Measurements from ENCODE around the gene TDRD9. TPM values are rescaled to one million over a fixed set of nuclear protein-coding genes. Genes with fewer than 3 reads are reported as not detected.
A peak's percentile ranks its signal among the peaks of the same experiment; 100 is the strongest.
"Not testable (repeated sequence)": the region's sequence is repeated elsewhere in the genome, so short reads cannot be mapped to it uniquely, and the experiment has no call there.

TDRD9 gene
- total RNA-seq, 1 experiment from 2014 or later, result not detected

DNA sequence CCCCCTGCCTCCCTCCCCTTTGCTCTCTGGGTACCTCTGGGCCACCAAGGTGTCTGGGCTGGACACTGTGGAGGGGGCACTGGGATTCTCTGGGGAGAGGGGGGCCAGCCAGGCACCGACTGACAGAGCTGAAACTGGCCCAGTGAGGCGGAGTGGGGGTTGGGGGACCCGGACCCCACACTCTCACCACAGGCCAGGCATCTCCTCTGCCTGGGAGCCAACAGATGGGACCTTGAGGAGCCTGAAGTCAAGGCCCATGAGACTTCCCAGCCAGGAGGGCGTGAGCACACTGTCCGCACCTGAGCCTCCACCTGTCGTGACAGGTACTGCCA, 41.1 kb upstream of the TDRD9 start:
- Histone ChIP-seq H3K27me3 (no peaks in the 10 kb centered on the region), H3K9me3 (replicated peaks) (no peaks in the 10 kb centered on the region), H3K4me1 (peaks cover 41% of the 10 kb centered on the region), H3K36me3 (no peaks in the 10 kb centered on the region), H3K27ac (no peak overlapping the region), H3K4me3 (no peak overlapping the region)
- no peak for DNase-seq

DNA sequence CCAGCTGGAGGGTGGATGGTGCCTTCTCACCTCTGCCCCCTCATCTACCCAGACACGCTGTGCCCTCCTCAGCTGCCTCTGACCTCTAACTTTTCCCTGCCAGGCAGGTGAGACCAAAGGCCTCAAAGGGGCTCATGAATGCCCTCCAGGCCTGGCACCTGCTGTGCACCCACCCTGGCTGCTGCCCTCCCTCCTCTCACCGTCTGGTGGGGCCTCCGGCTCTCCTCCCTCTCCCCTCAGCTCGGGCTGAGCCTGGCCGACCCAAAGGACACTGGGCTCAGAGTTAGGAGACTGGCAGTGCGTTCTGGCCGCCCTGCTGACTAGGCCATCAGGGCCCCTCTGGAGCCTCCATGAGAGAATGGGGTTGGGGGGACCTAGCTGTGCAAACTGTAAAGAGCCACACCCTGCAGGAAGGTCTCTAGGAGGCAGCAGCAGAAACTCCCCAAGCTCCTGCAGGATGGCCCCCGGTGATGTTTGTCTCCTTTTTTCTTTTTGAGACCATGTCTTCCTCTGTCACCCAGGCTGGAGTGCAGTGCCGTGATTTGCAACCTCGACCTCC, 40.6 kb upstream of the TDRD9 start:
- Histone ChIP-seq H3K27me3 (no peaks in the 10 kb centered on the region), H3K4me3 (no peak overlapping the region), H3K27ac (no peak overlapping the region), H3K4me1 (peaks cover 36% of the 10 kb centered on the region), H3K36me3 (no peaks in the 10 kb centered on the region), H3K9me3 (replicated peaks) (no peaks in the 10 kb centered on the region)
- DNase-seq, result no peak

DNA sequence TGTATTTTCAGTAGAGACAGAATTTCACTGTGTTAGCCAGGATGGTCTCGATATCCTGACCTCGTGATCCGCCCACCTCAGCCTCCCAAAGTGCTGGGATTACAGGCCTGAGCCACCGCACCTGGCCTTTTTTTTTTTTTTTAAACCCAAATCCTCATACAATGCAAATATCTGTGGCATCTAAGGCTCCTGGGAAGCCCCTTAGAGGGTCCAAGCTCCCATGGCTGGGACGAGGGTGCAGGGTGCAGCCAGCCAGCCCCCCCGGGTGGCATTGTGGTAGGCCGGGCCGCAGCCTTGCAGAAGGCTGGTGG, 39.3 kb upstream of the TDRD9 start:
- H3K36me3 ChIP-seq; H3K9me3 ChIP-seq (replicated peaks); H3K27me3 ChIP-seq; DNase-seq: not testable (repeated sequence)
- Histone ChIP-seq H3K4me1 (peaks cover 31% of the 10 kb centered on the region), H3K27ac (peak overlapping the region; percentile 66), H3K4me3 (peak overlapping the region; percentile 49)

DNA sequence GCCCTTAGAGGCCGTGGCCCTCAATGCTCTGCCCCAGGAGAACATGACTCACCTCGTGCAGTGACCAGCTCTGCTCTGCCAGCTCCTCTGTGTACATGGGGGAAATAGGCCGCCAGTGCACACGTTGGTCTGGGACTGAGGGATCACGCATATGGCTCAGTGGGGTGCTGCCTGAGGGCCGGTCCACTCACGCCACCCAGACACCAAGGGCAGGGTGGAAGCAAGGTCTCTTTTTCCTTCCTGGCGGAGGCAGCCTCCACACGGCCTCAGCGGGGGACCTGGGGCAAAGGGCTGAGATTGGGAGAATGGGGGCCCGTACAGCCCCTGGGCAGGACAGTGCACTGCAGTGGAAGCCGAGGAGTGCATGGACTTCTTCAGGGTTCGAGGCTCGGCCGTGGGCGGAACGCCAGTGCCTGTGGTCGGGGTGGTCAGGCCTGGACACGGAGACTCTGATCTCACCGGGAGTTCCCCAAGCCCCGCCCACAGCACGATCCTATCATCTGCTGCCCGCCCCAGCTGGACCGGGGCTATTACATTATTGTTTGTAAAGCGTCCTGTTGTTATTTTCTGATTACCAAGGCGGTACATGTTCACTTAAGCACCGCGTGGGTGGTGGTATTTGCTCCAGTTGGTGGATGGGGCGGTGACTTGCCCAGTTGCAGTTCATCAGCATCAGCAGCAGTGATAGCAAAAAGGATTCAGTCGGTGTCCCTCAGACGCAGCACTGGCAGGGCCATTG, 38.8 kb upstream of the TDRD9 start:
- Histone ChIP-seq H3K36me3 (no peaks in the 10 kb centered on the region), H3K4me3 (peak overlapping the region; percentile 49), H3K4me1 (peaks cover 31% of the 10 kb centered on the region), H3K9me3 (replicated peaks) (no peaks in the 10 kb centered on the region), H3K27me3 (no peaks in the 10 kb centered on the region), H3K27ac (peak overlapping the region; percentile 66)
- peak; percentile 82 to 86 for DNase-seq

DNA sequence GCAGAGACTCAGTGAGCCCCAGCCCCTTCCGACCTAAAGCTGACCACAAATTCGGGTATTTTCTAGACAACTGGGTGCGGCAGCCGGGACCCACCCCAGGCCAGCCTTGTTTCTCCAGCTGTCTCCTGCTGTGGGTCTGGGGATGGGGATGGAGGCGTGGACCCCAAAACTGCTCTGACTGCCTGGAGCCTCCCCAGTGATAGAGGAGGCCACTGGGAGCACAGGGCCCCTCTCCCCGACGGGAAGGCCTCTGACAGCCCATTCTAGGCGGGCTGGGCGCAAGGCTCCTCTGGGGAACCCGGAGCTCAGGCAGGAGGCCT, 38.2 kb upstream of the TDRD9 start:
- no peaks in the 10 kb centered on the region for H3K27me3 ChIP-seq

DNA sequence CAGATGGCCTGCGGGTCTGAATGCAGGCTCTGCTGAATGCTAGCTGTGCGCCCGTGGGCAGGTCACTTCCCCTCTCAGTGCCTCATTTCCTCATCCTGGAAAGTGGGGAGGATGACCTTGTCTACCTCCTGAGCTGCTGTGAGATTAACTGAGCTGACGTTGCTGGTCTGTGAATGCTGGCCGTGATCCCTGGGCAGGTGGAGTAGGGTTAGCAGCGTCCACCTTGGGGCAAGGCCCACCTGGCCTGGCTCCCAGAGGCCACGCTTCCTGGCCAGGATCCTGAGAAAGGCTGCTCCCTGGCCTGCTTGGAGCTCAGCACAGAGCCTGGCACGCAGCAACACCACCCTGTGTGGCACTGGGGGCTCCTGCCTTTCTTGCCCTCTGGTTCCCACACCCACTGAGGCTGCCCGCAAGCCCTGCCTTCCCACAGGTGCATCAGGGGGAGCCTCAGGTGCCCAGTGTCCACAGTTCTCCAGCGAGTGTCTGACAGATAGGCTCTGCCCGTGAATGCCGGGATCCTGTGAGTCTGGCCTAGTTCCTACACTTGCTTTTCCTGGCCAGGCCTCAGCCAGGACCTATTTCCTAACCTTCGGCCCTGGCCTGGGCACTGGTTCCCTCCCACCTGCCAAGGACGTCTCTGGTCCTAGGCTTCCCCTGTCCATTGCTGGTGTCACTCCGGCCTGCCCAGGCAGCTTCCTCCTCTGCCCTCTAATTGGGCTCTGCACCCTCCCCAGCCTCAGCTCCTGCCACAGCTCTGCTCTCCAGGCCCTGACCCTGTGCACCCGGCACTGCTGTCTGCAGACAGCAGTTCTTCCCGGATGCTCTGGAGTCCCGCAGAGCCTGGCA, 37.2 kb upstream of the TDRD9 start:
- Histone ChIP-seq H3K36me3 (no peaks in the 10 kb centered on the region), H3K4me3 (no peak overlapping the region), H3K27me3 (no peaks in the 10 kb centered on the region), H3K9me3 (replicated peaks) (no peaks in the 10 kb centered on the region), H3K4me1 (peaks cover 31% of the 10 kb centered on the region), H3K27ac (no peak overlapping the region)
- no peak for DNase-seq

More for the DNA sequence above, 38.2 kb upstream of the TDRD9 start:
- peak overlapping the region; percentile 49; the same call in 1 of the 2 replicates for H3K4me3 ChIP-seq
- peak overlapping the region; percentile 66 for H3K27ac ChIP-seq
- DNase-seq, result no peak
- H3K36me3 ChIP-seq, result no peaks in the 10 kb centered on the region
- no peaks in the 10 kb centered on the region for H3K9me3 ChIP-seq (replicated peaks)
- peaks cover 31% of the 10 kb centered on the region for H3K4me1 ChIP-seq

DNA sequence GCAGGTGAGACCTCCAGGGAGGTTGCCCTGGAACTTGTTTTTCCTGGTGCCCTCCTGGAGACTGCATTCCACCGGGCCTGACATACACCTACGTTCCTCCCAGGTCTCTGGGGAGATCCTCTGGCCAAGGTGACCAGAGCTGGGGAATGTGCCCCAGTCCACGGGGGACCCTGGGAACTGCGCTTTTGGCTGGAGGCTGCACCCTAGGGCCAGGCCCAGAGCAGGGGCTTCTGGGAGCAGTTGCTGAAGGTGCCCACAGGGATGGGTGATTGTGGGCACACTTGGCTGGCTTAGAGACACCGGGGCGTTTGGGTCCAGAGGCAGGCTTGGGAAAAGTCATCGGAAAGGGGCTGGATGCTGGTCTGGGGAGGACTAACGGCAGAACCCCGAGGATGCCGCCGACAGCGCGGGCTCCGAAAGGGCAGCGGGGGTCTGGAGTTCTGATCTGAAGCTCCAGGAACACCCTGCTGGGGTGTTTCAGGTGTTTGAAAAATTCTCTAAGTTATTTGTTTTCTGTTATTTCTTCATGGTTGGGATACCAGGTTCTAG, 36.5 kb upstream of the TDRD9 start:
- no peaks in the 10 kb centered on the region for H3K36me3 ChIP-seq
- no peak for DNase-seq
- H3K27me3 ChIP-seq, result no peaks in the 10 kb centered on the region
- no peak overlapping the region for H3K27ac ChIP-seq
- H3K4me3 ChIP-seq, result no peak overlapping the region
- H3K4me1 ChIP-seq, result peaks cover 24% of the 10 kb centered on the region
- H3K9me3 ChIP-seq (replicated peaks), result no peaks in the 10 kb centered on the region

DNA sequence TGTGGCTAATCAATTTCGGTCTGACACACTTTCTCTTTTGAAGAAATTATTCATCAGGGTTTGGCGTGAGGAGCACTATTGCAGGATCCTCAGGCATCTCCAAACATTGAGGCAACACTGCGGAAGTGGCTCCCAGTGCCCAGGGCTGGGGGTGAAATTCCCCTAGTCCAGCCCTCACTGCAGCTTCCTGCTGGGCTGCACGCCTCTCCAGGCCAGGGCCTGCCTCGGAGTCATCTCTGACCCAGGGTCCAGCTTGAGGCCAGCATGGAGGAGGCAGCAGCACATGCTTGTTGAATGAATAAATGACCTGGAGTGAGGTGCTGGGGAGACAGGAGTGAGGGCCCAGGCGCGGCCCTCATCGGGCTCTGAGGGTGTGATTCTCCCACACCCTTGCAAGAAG, 36.0 kb upstream of the TDRD9 start:
- Histone ChIP-seq H3K27ac (no peak overlapping the region), H3K9me3 (replicated peaks) (no peaks in the 10 kb centered on the region)
- no peak for DNase-seq

DNA sequence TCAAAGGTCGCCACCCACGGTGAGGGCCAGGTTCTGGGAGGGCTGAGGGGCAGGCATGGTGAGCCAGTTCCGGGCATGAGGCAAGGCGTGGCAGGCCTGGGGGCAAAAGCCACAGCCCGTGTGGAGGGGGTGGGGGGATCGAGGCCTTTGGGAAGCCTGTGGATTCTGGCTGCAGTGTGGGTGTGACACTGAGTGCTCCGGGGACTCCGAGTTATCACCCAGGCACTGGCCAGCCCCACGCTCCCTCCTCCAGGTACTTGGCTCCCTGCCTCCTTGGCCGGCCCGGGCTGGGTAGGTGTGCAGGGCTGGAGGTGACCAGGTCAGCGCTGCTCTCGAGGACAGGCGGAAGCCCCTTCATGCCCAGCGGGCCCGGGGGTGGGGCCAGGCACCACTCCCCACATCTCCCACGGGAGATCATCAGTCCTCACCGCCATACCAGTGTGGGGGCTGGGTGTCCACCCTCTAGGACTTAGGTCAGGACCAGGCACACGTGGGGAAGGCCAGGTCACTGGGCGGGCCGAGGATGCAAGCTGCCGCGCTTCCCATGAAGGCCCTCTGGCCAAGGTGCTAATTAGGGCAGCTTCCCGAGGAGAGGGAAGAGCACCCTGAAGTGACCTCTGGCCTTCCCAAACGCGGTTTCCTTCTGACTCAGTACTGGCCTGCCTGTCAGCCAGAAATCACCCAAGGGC, 34.1 kb upstream of the TDRD9 start:
- H3K36me3 ChIP-seq, result no peaks in the 10 kb centered on the region
- no peak overlapping the region for H3K4me3 ChIP-seq
- H3K27me3 ChIP-seq, result no peaks in the 10 kb centered on the region
- no peak for DNase-seq
- peaks cover 14% of the 10 kb centered on the region; the same call in 1 of the 2 replicates for H3K4me1 ChIP-seq
- H3K9me3 ChIP-seq (replicated peaks), result no peaks in the 10 kb centered on the region
- no peak overlapping the region for H3K27ac ChIP-seq

More for the DNA sequence above, 36.0 kb upstream of the TDRD9 start:
- peaks cover 24% of the 10 kb centered on the region for H3K4me1 ChIP-seq
- no peaks in the 10 kb centered on the region for H3K27me3 ChIP-seq
- no peaks in the 10 kb centered on the region for H3K36me3 ChIP-seq
- H3K4me3 ChIP-seq, result no peak overlapping the region

DNA sequence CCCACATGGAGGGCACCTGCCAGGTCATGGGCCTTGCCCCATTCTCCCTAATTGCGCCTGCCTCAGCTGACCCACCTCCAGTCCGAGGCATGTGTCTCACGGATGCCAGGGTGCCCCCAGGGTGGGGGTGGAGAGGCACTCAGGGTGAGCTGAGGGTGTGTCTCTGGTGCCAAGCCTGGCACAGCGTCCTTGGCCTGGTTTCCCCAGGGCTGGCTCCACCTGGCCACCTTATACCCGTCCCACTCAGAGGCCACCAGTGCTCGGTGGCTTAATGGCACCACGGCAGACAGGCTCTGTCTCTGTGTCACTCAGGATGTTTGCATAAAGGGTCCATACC, 33.6 kb upstream of the TDRD9 start:
- Histone ChIP-seq H3K4me3 (no peak overlapping the region), H3K4me1 (peaks cover 9% of the 10 kb centered on the region; the same call in 1 of the 2 replicates), H3K27ac (no peak overlapping the region), H3K9me3 (replicated peaks) (no peaks in the 10 kb centered on the region), H3K36me3 (no peaks in the 10 kb centered on the region), H3K27me3 (no peaks in the 10 kb centered on the region)
- no peak for DNase-seq

DNA sequence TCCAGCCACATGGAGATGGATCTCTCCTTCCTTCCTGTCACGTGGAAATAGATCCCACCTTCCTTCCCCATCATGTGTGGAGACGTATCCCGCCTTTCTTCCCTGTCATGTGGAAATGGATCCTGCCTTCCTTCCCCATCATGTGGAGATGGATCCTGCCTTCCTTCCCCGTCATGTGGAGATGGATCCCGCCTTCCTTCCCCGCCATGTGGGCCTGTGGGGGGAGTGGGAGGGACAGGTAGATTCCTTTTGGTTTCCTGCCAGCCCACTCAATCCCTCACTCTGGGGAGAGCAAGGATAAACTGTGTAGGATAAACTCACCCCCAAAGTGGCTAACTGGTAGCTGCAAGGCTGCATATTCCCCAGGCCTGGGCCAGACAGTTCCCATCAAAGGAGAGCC, 31.7 kb upstream of the TDRD9 start:
- no peaks in the 10 kb centered on the region for H3K4me1 ChIP-seq
- H3K36me3 ChIP-seq, result no peaks in the 10 kb centered on the region
- DNase-seq, result no peak
- no peaks in the 10 kb centered on the region for H3K9me3 ChIP-seq (replicated peaks)
- H3K27me3 ChIP-seq, result no peaks in the 10 kb centered on the region
- H3K4me3 ChIP-seq, result no peak overlapping the region
- no peak overlapping the region for H3K27ac ChIP-seq

DNA sequence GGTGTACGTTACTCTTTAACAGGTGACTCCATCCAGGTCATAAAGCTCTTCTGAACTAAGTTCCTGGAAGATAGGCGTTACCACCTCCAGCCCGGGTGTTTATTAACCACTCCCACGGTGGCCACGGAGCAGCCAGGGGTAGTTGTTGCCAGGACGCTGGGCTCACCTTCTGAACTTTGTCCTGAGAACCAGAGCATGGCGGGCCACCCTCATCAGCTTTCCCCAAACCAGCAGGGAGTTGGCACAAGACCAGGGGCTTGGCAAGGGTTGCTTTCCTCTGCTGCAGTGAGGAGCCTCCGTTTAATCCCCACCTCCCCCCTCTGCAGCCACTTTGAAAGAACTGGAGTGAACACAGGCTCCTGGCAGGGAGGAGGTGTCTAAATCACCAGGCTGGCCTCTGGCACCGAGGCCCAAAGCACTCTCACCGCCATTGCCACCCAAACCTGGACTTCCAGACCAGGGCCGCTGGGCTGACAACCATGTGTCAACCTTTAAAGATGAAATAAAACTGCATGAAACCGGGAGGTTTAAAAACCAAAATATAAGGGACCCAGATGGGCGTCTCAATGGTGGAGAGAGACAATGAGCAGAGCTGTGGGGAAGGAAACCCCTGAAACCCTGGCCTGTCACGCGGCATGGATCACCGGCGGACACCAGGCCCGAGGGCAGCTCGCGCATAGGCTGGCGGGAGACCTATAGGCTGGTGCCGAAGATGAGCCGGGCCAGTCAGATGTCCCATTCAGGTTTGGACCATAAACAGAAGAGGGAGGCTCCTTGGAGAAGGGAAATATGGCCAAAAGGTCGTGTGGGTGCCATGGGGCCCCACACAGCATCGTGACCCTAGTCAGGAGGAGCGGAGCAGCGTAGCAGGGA, 30.9 kb upstream of the TDRD9 start:
- Histone ChIP-seq H3K36me3 (no peaks in the 10 kb centered on the region), H3K9me3 (replicated peaks) (no peaks in the 10 kb centered on the region), H3K27me3 (no peaks in the 10 kb centered on the region), H3K4me3 (no peak overlapping the region), H3K27ac (no peak overlapping the region), H3K4me1 (no peaks in the 10 kb centered on the region)
- DNase-seq, result no peak

DNA sequence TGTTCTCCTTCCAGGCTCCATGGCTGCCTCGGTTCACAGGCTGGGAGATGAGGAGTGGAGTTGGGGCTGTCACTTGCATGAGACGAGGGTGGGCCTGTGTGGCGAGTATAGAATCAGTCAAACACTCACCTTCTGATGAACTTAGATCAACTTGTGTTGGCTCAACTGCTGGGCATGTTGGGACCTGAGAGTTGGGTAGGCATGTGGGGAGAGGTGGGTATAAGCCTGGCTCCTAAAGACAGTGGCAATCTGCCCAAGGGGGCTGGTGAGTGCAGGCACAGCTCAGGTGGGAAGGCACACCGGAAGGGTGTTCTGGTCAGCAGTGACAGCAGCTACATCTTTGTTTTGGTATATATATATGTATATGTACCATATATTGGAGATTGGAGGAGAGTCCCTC, 30.1 kb upstream of the TDRD9 start:
- Histone ChIP-seq H3K36me3 (no peaks in the 10 kb centered on the region), H3K9me3 (replicated peaks) (no peaks in the 10 kb centered on the region), H3K4me3 (no peak overlapping the region), H3K27me3 (no peaks in the 10 kb centered on the region), H3K4me1 (no peaks in the 10 kb centered on the region), H3K27ac (no peak overlapping the region)
- no peak for DNase-seq

DNA sequence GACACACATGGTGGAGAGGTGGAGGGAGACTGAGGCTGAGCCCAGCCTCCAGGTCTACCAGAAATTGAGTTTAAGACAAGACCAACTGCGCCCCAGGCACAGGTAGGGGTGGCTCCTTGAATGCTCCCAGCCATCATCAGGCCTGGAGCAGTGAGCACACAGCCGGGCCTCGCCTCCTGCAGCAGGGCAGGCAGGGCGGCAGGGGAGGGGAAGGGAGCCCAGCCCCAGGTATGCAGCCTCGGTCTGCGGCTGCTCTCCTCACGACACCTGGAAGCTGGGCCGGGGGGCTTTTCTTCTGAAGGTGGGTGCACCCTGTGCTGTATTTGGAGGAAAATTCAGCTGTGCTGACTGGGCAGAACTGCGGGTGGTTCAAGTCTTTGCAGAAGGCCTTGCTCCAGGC, 29.5 kb upstream of the TDRD9 start:
- H3K27ac ChIP-seq, result no peak overlapping the region
- no peak overlapping the region for H3K4me3 ChIP-seq
- no peaks in the 10 kb centered on the region for H3K9me3 ChIP-seq (replicated peaks)
- no peaks in the 10 kb centered on the region for H3K4me1 ChIP-seq
- no peaks in the 10 kb centered on the region for H3K36me3 ChIP-seq
- DNase-seq, result no peak
- H3K27me3 ChIP-seq, result no peaks in the 10 kb centered on the region

All from SJCRH30 (cell line).